HG02763 (cell line): Measurements from ENCODE around the gene LIME1.

ENCODE experiments used
- ATAC-seq: cut with Tn5 transposase; IDR thresholded peaks from one replicate; pipeline ENCODE4 v1.9.1; 2021; ENCODE audit warnings: mild to moderate bottlenecking, moderate library complexity; ENCODE audit not compliant: unreplicated experiment

The LIME1 gene

GRCh38 chr20:63735859-63736718 is at the start of gene LIME1:
LIME1 (plus strand) TSS chr20:63736664; CDS start chr20:63737550, 886 bp downstream.
- ATAC-seq, result no peak

GRCh38 chr20:63687419-63688178 is 48.9 kb upstream of the LIME1 start:
- no peak for ATAC-seq

- ATAC-seq, result no peak
Observed at GRCh38 chr20:63688228-63689045, 48.0 kb upstream of the LIME1 start.

GRCh38 chr20:63689046-63690002 is 47.1 kb upstream of the LIME1 start:
- ATAC-seq, result no peak

- ATAC-seq, result no peak
Observed at GRCh38 chr20:63690003-63690897, 46.2 kb upstream of the LIME1 start.

GRCh38 chr20:63690898-63691710 is 45.4 kb upstream of the LIME1 start:
- no peak for ATAC-seq

GRCh38 chr20:63691711-63692435 is 44.6 kb upstream of the LIME1 start:
- ATAC-seq, result no peak

GRCh38 chr20:63692436-63693082 is 43.9 kb upstream of the LIME1 start:
- no peak for ATAC-seq

- ATAC-seq, result no peak
Observed at GRCh38 chr20:63693083-63693732, 43.3 kb upstream of the LIME1 start.

- ATAC-seq, result no peak
Observed at GRCh38 chr20:63693733-63694583, 42.5 kb upstream of the LIME1 start.

GRCh38 chr20:63694584-63695423 is 41.7 kb upstream of the LIME1 start:
- ATAC-seq, result no peak

- no peak for ATAC-seq
Observed at GRCh38 chr20:63695424-63696305, 40.8 kb upstream of the LIME1 start.

- ATAC-seq, result no peak
Observed at GRCh38 chr20:63696306-63696627, 40.2 kb upstream of the LIME1 start.
